Keratinocyte (primary cell): ENCODE measurements around the gene MAML2. TPM values are rescaled to one million over a fixed set of nuclear protein-coding genes. Genes with fewer than 3 reads are reported as not detected.

ENCODE experiments used
- DNase-seq: peaks from one replicate; pipeline ENCODE4 v3.0.0-alpha.2; 2011; ENCODE audit warnings: low read depth, missing footprints, low spot score
- FAIRE-seq: peaks from 2 replicates; lab custom pipeline; 2011; peaks lifted over from hg19 to GRCh38; lab: Jason Lieb, UNC
- H2AFZ ChIP-seq: 2 replicates; pipeline ENCODE4 v1.6.0; 2012; ENCODE audit warnings: low read length, control low read depth, inconsistent platforms; ENCODE audit not compliant: control insufficient read depth
- H3K27ac ChIP-seq: 2 replicates; pipeline ENCODE4 v1.5.1; 2011; ENCODE audit warnings: low read length; ENCODE audit not compliant: control insufficient read depth, insufficient read depth
- H3K27me3 ChIP-seq: 3 replicates; pipeline ENCODE4 v1.6.0; 2011; ENCODE audit warnings: low read length; ENCODE audit not compliant: control insufficient read depth, insufficient read depth; ENCODE audit errors: extremely low read depth
- H3K36me3 ChIP-seq, 2 experiments: 2 replicates in 1 of 2; 3 replicates in 1 of 2; pipeline ENCODE4 v1.5.1; 2011; ENCODE audit warnings: low read length in 2 of 2, mild to moderate bottlenecking in 1 of 2; ENCODE audit not compliant: control insufficient read depth in 2 of 2, insufficient read depth in 2 of 2; ENCODE audit errors: extremely low read depth in 1 of 2
- H3K4me1 ChIP-seq: 3 replicates; pipeline ENCODE4 v1.5.1; 2011; ENCODE audit warnings: low read length; ENCODE audit not compliant: control insufficient read depth, insufficient read depth; ENCODE audit errors: extremely low read depth
- H3K4me2 ChIP-seq: 3 replicates; pipeline ENCODE4 v1.6.0; 2011; ENCODE audit warnings: low read depth, low read length; ENCODE audit not compliant: control insufficient read depth, insufficient read depth; ENCODE audit errors: extremely low read depth
- H3K4me3 ChIP-seq, 3 experiments: fragments of 200-600 bp in 1 of 3; sonication (generic) in 1 of 3; 2 replicates in 2 of 3; 3 replicates in 1 of 3; pipeline ENCODE4 v1.5.1; 2011 to 2016; ENCODE audit warnings: low read length in 3 of 3, mild to moderate bottlenecking in 3 of 3, control low read depth in 2 of 3, inconsistent platforms in 1 of 3, low read depth in 1 of 3, mixed read lengths in 1 of 3, mixed run types in 1 of 3, moderate library complexity in 1 of 3; ENCODE audit not compliant: control insufficient read depth in 2 of 3, insufficient read depth in 2 of 3; ENCODE audit errors: extremely low read depth in 1 of 3
- H3K79me2 ChIP-seq: 2 replicates; pipeline ENCODE4 v1.6.0; 2012; ENCODE audit warnings: low read length; ENCODE audit not compliant: control insufficient read depth, insufficient read depth
- H3K9ac ChIP-seq: 3 replicates; pipeline ENCODE4 v1.6.0; 2011; ENCODE audit warnings: low read length; ENCODE audit not compliant: control insufficient read depth, insufficient read depth; ENCODE audit errors: extremely low read depth
- H3K9me1 ChIP-seq: 3 replicates; pipeline ENCODE4 v1.6.0; 2011; ENCODE audit warnings: low read length; ENCODE audit not compliant: control insufficient read depth, insufficient read depth; ENCODE audit errors: extremely low read depth
- H3K9me3 ChIP-seq: 2 replicates; pipeline ENCODE4 v1.5.1; 2012; ENCODE audit warnings: low read depth, low read length; ENCODE audit not compliant: control insufficient read depth
- H4K20me1 ChIP-seq: 3 replicates; pipeline ENCODE4 v1.6.0; 2011; ENCODE audit warnings: low read length; ENCODE audit not compliant: control insufficient read depth, insufficient read depth; ENCODE audit errors: extremely low read depth
- EZH2 ChIP-seq: IDR thresholded peaks from one replicate; pipeline ENCODE4 v1.6.1; 2012; ENCODE audit warnings: inconsistent platforms, mild to moderate bottlenecking, low read length, moderate library complexity
- dilution Hi-C: fragments of 300-500 bp; cut with MboI; formaldehyde crosslinking; loops from one replicate; pipeline ENCODE4 v1.7.0; 2020; ENCODE audit warnings: low sequenced_read_pairs; ENCODE audit not compliant: extremely low pct_ligation_motif_present
- polyA plus RNA-seq, 5 experiments: library from polyadenylated mRNA; depleted of rRNA in 3 of 5; stranded (reverse) in 3 of 5; stranded (forward) in 1 of 5; unstranded in 1 of 5; fragments of >200 nt; gene quantifications; 1 replicate in 1 of 5; 2 replicates in 3 of 5; 3 replicates in 1 of 5; pipeline versions ENCODE4 v1.2.1 to v1.2.3, GENCODE V29; 2011 to 2012; ENCODE audit warnings: missing spikeins in 2 of 5, low read depth in 1 of 5, low replicate concordance in 1 of 5
- TF ChIP-seq, protein P1 (sequence below), 3 experiments: IDR thresholded peaks in 1 of 3; conservative IDR thresholded peaks in 1 of 3; optimal IDR thresholded peaks in 1 of 3; 2 replicates in 2 of 3; 3 replicates in 1 of 3; pipeline versions ENCODE3 to v1.5.1; 2011; ENCODE audit warnings: low read length in 3 of 3, mild to moderate bottlenecking in 3 of 3, moderate library complexity in 2 of 3, control low read depth in 1 of 3, inconsistent platforms in 1 of 3; ENCODE audit not compliant: insufficient read depth in 2 of 3; ENCODE audit errors: extremely low read depth in 1 of 3

Gene MAML2
- polyA plus RNA-seq, 1 donor (not counting 4 experiments of a cell fraction or from before 2014, with no cell fraction given), result 4.2 TPM

DNA sequence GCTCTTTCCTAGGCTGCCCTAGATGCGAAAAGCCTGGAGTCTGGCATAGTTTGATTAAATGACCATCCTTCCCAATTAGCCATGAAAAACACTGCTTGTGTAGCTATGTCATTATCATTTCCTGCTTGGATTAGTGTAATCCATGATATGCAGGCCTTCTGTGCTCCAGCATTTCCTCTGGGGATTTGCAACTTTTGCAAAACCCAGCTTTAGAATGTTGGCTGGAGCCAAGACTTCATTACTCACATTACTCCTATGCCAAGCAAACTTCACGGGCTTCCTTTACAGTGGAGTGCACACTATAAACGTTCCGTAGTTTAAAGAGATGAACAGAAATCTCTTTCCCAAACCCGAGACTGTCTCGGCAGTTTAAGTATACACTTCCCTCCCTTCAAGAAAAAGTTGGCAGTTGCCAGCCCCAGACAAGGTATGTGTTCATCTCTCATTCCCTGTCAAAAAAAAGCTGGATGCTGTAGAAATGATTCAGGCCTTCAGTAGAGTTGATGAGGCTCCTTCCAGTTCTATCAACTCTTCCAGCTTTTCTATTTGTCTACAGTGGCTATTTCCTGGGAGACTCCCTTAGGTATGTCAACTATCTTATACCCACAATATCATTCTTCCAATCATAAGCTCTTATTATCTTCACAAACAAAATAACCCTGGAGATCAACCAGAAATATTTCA lies 180.0 kb downstream of the MAML2 start:
- no peaks in the 10 kb centered on the region for H3K79me2 ChIP-seq
- peak overlapping the region; percentile 13 for H3K27ac ChIP-seq
- FAIRE-seq (no peak), DNase-seq (no peak)
- dilution Hi-C loops, result no loop called here
- H3K9ac ChIP-seq, result no peak overlapping the region
- peaks cover 4% of the 10 kb centered on the region for H3K4me1 ChIP-seq
- no peaks in the 10 kb centered on the region for H4K20me1 ChIP-seq
- H3K9me1 ChIP-seq, result no peaks in the 10 kb centered on the region
- H3K36me3 ChIP-seq, result no peaks in the 10 kb centered on the region
- peak overlapping the region; percentile 22 for H2AFZ ChIP-seq
- H3K27me3 ChIP-seq, result no peaks in the 10 kb centered on the region
- H3K4me3 ChIP-seq, result no peak overlapping the region
- no peaks in the 10 kb centered on the region for H3K9me3 ChIP-seq
- H3K4me2 ChIP-seq, result peak overlapping the region; percentile 39
- TF ChIP-seq EZH2, result no peak
- TF ChIP-seq, protein P1, sequence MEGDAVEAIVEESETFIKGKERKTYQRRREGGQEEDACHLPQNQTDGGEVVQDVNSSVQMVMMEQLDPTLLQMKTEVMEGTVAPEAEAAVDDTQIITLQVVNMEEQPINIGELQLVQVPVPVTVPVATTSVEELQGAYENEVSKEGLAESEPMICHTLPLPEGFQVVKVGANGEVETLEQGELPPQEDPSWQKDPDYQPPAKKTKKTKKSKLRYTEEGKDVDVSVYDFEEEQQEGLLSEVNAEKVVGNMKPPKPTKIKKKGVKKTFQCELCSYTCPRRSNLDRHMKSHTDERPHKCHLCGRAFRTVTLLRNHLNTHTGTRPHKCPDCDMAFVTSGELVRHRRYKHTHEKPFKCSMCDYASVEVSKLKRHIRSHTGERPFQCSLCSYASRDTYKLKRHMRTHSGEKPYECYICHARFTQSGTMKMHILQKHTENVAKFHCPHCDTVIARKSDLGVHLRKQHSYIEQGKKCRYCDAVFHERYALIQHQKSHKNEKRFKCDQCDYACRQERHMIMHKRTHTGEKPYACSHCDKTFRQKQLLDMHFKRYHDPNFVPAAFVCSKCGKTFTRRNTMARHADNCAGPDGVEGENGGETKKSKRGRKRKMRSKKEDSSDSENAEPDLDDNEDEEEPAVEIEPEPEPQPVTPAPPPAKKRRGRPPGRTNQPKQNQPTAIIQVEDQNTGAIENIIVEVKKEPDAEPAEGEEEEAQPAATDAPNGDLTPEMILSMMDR (optimal IDR thresholded peaks at IDR 0.05 in 1 of 3, IDR thresholded peaks at IDR 0.05 in 1 of 3, conservative IDR thresholded peaks at IDR 0.05 in 1 of 3; ENCODE audit: extremely low read depth in 1 of 3, insufficient read depth in 2 of 3, low read length in 3 of 3), result no peak

DNA sequence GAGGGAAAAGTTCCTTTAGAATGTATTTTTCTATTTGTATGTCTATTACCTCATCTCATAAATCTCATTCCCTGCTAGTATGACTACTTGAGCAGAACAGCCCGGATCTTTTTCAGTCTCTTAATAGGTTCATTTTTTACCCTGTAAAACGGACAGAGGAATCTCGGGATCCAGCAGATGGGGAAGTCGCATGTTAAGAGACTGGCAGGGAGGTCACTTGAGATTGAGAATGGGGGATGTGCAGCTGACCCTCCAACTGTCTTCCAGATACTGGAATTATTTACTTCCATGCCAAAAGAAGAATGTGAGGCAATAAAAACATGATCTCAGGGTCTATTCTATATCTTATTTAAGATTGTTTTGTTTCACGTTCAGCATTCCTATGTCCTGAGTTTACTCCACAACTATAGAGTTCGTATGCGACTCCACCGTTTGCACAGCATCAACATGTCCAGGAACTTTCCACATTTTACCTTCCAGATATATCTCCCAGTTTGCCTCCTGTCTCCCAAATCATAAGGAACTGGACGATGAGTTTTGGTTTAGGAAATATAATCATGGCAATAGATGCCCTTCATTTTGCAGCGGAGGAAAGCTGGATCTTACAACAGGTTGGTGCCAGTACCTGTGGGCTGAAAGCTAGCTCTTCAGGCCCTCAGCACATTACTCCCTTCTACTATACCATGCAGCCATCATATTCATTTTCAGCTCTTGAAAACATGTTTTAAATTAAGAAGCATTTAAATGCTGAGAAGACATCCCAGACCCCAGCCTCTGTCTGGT lies 181.5 kb downstream of the MAML2 start:
- no peak overlapping the region for H3K27ac ChIP-seq
- H3K9ac ChIP-seq, result no peak overlapping the region
- no peak for FAIRE-seq

More for the DNA sequence above, 181.5 kb downstream of the MAML2 start:
- Histone ChIP-seq H3K79me2 (no peaks in the 10 kb centered on the region), H3K4me2 (no peak overlapping the region), H3K4me1 (peaks cover 13% of the 10 kb centered on the region), H4K20me1 (no peaks in the 10 kb centered on the region), H3K36me3 (no peaks in the 10 kb centered on the region), H2AFZ (no peak overlapping the region), H3K27me3 (no peaks in the 10 kb centered on the region), H3K4me3 (no peak overlapping the region), H3K9me3 (no peaks in the 10 kb centered on the region), H3K9me1 (peaks cover 4% of the 10 kb centered on the region)
- TF ChIP-seq EZH2, result no peak
- TF ChIP-seq, protein P1 (optimal IDR thresholded peaks at IDR 0.05 in 1 of 3, IDR thresholded peaks at IDR 0.05 in 1 of 3, conservative IDR thresholded peaks at IDR 0.05 in 1 of 3; ENCODE audit: extremely low read depth in 1 of 3, insufficient read depth in 2 of 3, low read length in 3 of 3), result no peak
- no peak for DNase-seq
- dilution Hi-C loops, result no loop called here
